Panc1 (cell line): Measurements from ENCODE around the gene SUGCT. TPM values are rescaled to one million over a fixed set of nuclear protein-coding genes. Genes with fewer than 3 reads are reported as not detected.

Experiments used
- ATAC-seq: fragments of 200-7000 bp; cut with Tn5 transposase; 2 replicates; pipeline ENCODE4 v1.9.1; 2020; ENCODE audit warnings: mild to moderate bottlenecking, moderate library complexity
- BruUV-seq: library from RNA; stranded (reverse); fragments of 400-500 nt; replicated peaks from 2 replicates; lab custom pipeline; 2021; lab: Mats Ljungman, UMichigan
- CTCF ChIA-PET: fragments of 300-600 bp; sonication (Branson Sonifier 250); formaldehyde crosslinking; loops from one replicate; lab custom pipeline; 2022; ENCODE audit warnings: antibody characterized with exemption; lab: Charles Lee
- POLR2A ChIA-PET: fragments of 300-600 bp; sonication (Branson Sonifier 250); formaldehyde crosslinking; loops from one replicate; lab custom pipeline; 2022; ENCODE audit warnings: antibody characterized with exemption; lab: Charles Lee
- DNase-seq: peaks from one replicate; pipeline ENCODE4 v3.0.0-alpha.2; 2010; ENCODE audit warnings: low read depth, low spot score
- H3K27ac ChIP-seq: 2 replicates; pipeline ENCODE4 v1.5.1; 2011; ENCODE audit warnings: mild to moderate bottlenecking, low read length, inconsistent platforms
- H3K27me3 ChIP-seq: fragments of 200-500 bp; sonication (Bioruptor generic); 2 replicates; pipeline ENCODE4 v1.6.0; 2014; ENCODE audit warnings: low read length, inconsistent platforms; ENCODE audit not compliant: control insufficient read depth, insufficient read depth
- H3K36me3 ChIP-seq: fragments of 200-500 bp; sonication (Bioruptor generic); 2 replicates; pipeline ENCODE4 v1.5.1; 2014; ENCODE audit warnings: inconsistent platforms, mild to moderate bottlenecking, low read length, moderate library complexity; ENCODE audit not compliant: control insufficient read depth, insufficient read depth
- H3K4me1 ChIP-seq: 2 replicates; pipeline ENCODE4 v1.5.1; 2011; ENCODE audit warnings: inconsistent platforms, mild to moderate bottlenecking, low read length, moderate library complexity; ENCODE audit not compliant: control insufficient read depth, insufficient read depth
- H3K4me3 ChIP-seq, 2 experiments: 2 replicates each; pipeline ENCODE4 v1.5.1; 2011 to 2012; ENCODE audit warnings: low read depth in 2 of 2, low read length in 2 of 2, mild to moderate bottlenecking in 2 of 2, inconsistent platforms in 1 of 2, moderate library complexity in 1 of 2
- H3K9me3 ChIP-seq: fragments of 200-500 bp; sonication (Bioruptor generic); 2 replicates; pipeline ENCODE4 v1.5.1; 2014; ENCODE audit warnings: low read depth, mild to moderate bottlenecking, inconsistent platforms, low read length, moderate library complexity; ENCODE audit not compliant: control insufficient read depth, insufficient read depth
- POLR2AphosphoS5 ChIP-seq: IDR thresholded peaks from 2 replicates; pipeline ENCODE4 v1.6.1; 2012; ENCODE audit warnings: mild to moderate bottlenecking, low read depth, low read length, moderate library complexity
- REST ChIP-seq, 2 experiments: IDR thresholded peaks; 2 replicates each; pipeline ENCODE4 v1.6.1; 2011 to 2012; ENCODE audit warnings: low read depth in 2 of 2, control low read depth in 1 of 2, low read length in 1 of 2, mild to moderate bottlenecking in 1 of 2, moderate library complexity in 1 of 2; ENCODE audit not compliant: insufficient read depth in 1 of 2
- SIN3A ChIP-seq: IDR thresholded peaks from 2 replicates; pipeline ENCODE4 v1.6.1; 2012; ENCODE audit warnings: low read depth, mild to moderate bottlenecking, low read length, moderate library complexity, borderline replicate concordance; ENCODE audit not compliant: insufficient read depth
- TCF7L2 ChIP-seq: IDR thresholded peaks from 2 replicates; pipeline ENCODE4 v1.6.1; 2011; ENCODE audit warnings: mild to moderate bottlenecking, low read depth, low read length, inconsistent platforms
- in situ Hi-C: cut with HindIII; loops from 2 replicates; pipeline ENCODE4 v1.10.0; 2016; ENCODE audit warnings: low sequenced_read_pairs, low pct_unique_long_range_greater_than_20kb
- intact Hi-C: fragments of 100-400 bp; cut with micrococcal nuclease; formaldehyde crosslinking; loops from one replicate; pipeline ENCODE4 v1.10.0; 2022; ENCODE audit not compliant: unreplicated experiment
- total RNA-seq: library from RNA; stranded (reverse); gene quantifications from one replicate; pipeline ENCODE4 v1.2.1, GENCODE V29; 2021; ENCODE audit not compliant: unreplicated experiment
- TF ChIP-seq, protein P1 (sequence below): fragments of 450-650 bp; IDR thresholded peaks from 2 replicates; pipeline ENCODE4 v1.5.1; 2017; ENCODE audit warnings: mild to moderate bottlenecking

SUGCT gene
- total RNA-seq, 1 experiment from 2014 or later = 3.1 TPM

DNA sequence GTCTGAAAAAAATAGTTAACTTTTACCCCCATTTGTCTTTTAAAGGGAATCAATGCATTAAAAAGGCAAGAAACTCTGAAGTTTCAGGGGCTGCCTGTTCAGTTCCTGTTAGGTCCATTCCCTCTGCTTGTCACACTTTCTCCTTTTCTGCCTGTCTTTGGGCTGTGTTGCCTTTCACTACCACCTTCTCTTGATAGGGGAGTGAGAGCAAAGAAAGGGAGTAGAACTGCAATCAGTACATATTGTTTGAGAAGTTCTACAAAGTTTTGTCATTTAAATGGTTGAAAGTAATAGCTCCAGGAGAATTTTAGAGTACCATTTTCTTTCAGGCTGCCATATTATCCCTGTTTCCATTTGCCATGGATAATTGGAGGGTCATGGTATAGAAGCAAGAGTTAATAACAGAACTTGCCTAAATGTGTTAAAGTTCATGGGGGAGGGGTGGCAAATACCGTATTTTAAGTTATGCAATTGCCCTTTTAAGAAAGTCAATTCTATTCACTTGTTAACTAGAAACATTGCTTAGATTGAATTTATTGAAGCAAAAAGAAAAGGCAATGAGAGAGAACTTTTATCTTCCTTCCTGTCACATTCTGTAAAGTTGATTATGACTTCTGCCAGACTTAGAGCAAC is 39.0 kb upstream of the SUGCT start:
- peaks cover 37% of the 10 kb centered on the region for H3K36me3 ChIP-seq
- POLR2A ChIA-PET = no interaction called here
- H3K27ac ChIP-seq = no peak overlapping the region
- DNase-seq (no peak), ATAC-seq (no peak)
- H3K27me3 ChIP-seq = no peaks in the 10 kb centered on the region
- no peak for TF ChIP-seq POLR2AphosphoS5
- CTCF ChIA-PET = interaction anchor here (0.7 kb wide), 1 partner anchor 11 kb away, joined by 5 read pairs; no protein-coding TSS in a partner anchor
- H3K4me1 ChIP-seq = peaks cover 6% of the 10 kb centered on the region; the same call in 1 of the 2 replicates
- no peak overlapping the region for H3K4me3 ChIP-seq
- in situ Hi-C loops (no loop called here), intact Hi-C loops (no loop called here)
- no peaks in the 10 kb centered on the region for H3K9me3 ChIP-seq
- BruUV-seq = no TSS peak

DNA sequence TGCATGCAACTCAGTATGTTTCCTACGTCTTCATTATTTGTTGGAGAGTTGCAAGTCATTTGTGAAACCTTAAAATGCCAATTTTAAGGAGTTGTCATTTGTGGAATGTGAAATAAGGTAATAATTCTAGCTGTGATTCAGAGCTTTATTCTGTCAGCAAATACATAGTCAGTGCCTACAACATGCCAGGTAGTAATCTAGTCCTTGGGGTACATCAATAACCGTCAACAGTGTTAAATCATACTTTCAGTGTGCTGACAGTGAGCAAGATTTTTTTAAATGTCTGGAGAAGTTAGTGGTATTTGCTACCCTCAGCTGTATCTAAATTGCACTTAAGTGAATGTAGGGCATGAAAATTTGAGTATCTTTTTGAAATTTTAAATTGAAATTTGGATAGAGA is 37.1 kb upstream of the SUGCT start:
- H3K27ac ChIP-seq = no peak overlapping the region
- H3K27me3 ChIP-seq = no peaks in the 10 kb centered on the region
- no peak for ATAC-seq
- peaks cover 30% of the 10 kb centered on the region for H3K36me3 ChIP-seq
- intact Hi-C loops (no loop called here), in situ Hi-C loops (no loop called here)
- no peak overlapping the region for H3K4me3 ChIP-seq
- ChIA-PET CTCF (no interaction called here), POLR2A (interaction anchor here (1.0 kb wide), 1 partner anchor 141 kb away, joined by 4 read pairs; no protein-coding TSS in a partner anchor)
- no peak for DNase-seq
- H3K4me1 ChIP-seq = peaks cover 6% of the 10 kb centered on the region; the same call in 1 of the 2 replicates
- TF ChIP-seq SIN3A (no peak), POLR2AphosphoS5 (no peak), TCF7L2 (no peak)
- no peaks in the 10 kb centered on the region for H3K9me3 ChIP-seq
- BruUV-seq = no TSS peak

DNA sequence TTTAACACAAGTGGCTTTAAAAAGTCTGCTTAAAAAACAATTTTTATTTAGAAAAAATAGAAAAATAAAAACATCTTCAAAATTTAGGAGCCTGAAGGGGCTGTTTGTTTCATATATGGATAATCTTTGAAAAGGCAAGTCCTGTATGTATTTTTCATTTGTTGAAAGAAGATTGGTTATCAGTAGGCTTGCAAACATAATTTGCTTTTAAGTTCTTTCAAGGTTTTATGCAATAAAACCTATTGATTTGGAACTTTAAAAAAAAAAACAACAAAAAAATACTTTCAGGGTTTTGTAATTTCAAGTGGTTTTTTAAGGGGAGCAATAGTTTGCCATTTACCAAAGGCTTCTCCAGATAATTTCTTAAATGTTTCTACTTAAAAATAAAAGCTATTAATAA is 36.0 kb upstream of the SUGCT start:
- intact Hi-C loops (no loop called here), in situ Hi-C loops (no loop called here)
- Histone ChIP-seq H3K9me3 (no peaks in the 10 kb centered on the region), H3K27ac (no peak overlapping the region), H3K27me3 (no peaks in the 10 kb centered on the region), H3K36me3 (peaks cover 26% of the 10 kb centered on the region), H3K4me1 (peaks cover 6% of the 10 kb centered on the region; the same call in 1 of the 2 replicates), H3K4me3 (no peak overlapping the region)
- BruUV-seq = no TSS peak
- ATAC-seq = no peak
- ChIA-PET CTCF (interaction anchor here (1.0 kb wide), 1 partner anchor 46 kb away, joined by 3 read pairs; no protein-coding TSS in a partner anchor), POLR2A (no interaction called here)
- no peak for TF ChIP-seq TCF7L2
- TF ChIP-seq, protein P1, sequence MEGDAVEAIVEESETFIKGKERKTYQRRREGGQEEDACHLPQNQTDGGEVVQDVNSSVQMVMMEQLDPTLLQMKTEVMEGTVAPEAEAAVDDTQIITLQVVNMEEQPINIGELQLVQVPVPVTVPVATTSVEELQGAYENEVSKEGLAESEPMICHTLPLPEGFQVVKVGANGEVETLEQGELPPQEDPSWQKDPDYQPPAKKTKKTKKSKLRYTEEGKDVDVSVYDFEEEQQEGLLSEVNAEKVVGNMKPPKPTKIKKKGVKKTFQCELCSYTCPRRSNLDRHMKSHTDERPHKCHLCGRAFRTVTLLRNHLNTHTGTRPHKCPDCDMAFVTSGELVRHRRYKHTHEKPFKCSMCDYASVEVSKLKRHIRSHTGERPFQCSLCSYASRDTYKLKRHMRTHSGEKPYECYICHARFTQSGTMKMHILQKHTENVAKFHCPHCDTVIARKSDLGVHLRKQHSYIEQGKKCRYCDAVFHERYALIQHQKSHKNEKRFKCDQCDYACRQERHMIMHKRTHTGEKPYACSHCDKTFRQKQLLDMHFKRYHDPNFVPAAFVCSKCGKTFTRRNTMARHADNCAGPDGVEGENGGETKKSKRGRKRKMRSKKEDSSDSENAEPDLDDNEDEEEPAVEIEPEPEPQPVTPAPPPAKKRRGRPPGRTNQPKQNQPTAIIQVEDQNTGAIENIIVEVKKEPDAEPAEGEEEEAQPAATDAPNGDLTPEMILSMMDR = no peak
- no peak for TF ChIP-seq POLR2AphosphoS5
- no peak for TF ChIP-seq SIN3A
- TF ChIP-seq REST (IDR thresholded peaks at IDR 0.05; ENCODE audit: insufficient read depth in 1 of 2, low read depth in 2 of 2, low read length in 1 of 2) = no peak
- no peak for DNase-seq
